PFSK-1 (cell line): Measurements from ENCODE around the gene AVL9.

Source experiments
- FOXP2 ChIP-seq: optimal IDR thresholded peaks from 2 replicates; pipeline ENCODE3; 2011; ENCODE audit warnings: borderline replicate concordance, control low read depth, inconsistent platforms; ENCODE audit not compliant: insufficient read depth; ENCODE audit errors: extremely low read length, extremely low read depth
- POLR2AphosphoS5 ChIP-seq: IDR thresholded peaks from 2 replicates; pipeline ENCODE4 v1.6.1; 2012; ENCODE audit warnings: low read depth, mild to moderate bottlenecking, control low read depth, low read length, moderate library complexity
- SIN3A ChIP-seq: IDR thresholded peaks from 2 replicates; pipeline ENCODE4 v1.6.1; 2012; ENCODE audit warnings: mild to moderate bottlenecking, low read length, moderate library complexity, borderline replicate concordance; ENCODE audit not compliant: insufficient read depth
- TAF1 ChIP-seq: IDR thresholded peaks from 2 replicates; pipeline ENCODE4 v1.6.1; 2012; ENCODE audit warnings: low read length, control low read depth, borderline replicate concordance; ENCODE audit not compliant: insufficient read depth
- TF ChIP-seq, protein P1 (sequence below), 2 experiments: IDR thresholded peaks; 2 replicates each; pipeline versions ENCODE4 v1.6.1 to v1.8.0; 2011 to 2012; ENCODE audit warnings: low read depth in 2 of 2, low read length in 2 of 2, control low read depth in 1 of 2, inconsistent platforms in 1 of 2, mild to moderate bottlenecking in 1 of 2, moderate library complexity in 1 of 2; ENCODE audit not compliant: insufficient read depth in 1 of 2

Gene AVL9

DNA sequence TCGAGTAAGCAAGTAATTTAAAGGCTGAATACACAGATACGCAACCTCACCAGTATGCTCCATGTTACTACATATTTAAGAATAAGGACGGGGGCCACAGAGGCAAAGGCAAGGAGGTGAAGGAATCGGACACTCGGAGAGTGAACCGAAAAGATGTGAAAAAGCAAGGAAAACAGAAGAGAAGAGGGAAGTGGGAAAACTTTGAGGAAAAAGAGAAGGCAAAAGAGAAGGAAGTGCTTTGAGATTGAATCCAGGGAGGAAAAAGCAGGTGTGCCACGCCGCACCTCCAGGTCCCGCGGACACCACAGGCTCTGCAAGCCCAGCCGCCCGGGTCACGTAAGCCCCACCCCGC, 367 bp upstream of the AVL9 start:
- TF ChIP-seq FOXP2 (no peak), POLR2AphosphoS5 (peak; percentile 72; the same call in 1 of the 2 replicates), TAF1 (peak; percentile 45; the same call in 1 of the 2 replicates), SIN3A (no peak)
- TF ChIP-seq, protein P1, sequence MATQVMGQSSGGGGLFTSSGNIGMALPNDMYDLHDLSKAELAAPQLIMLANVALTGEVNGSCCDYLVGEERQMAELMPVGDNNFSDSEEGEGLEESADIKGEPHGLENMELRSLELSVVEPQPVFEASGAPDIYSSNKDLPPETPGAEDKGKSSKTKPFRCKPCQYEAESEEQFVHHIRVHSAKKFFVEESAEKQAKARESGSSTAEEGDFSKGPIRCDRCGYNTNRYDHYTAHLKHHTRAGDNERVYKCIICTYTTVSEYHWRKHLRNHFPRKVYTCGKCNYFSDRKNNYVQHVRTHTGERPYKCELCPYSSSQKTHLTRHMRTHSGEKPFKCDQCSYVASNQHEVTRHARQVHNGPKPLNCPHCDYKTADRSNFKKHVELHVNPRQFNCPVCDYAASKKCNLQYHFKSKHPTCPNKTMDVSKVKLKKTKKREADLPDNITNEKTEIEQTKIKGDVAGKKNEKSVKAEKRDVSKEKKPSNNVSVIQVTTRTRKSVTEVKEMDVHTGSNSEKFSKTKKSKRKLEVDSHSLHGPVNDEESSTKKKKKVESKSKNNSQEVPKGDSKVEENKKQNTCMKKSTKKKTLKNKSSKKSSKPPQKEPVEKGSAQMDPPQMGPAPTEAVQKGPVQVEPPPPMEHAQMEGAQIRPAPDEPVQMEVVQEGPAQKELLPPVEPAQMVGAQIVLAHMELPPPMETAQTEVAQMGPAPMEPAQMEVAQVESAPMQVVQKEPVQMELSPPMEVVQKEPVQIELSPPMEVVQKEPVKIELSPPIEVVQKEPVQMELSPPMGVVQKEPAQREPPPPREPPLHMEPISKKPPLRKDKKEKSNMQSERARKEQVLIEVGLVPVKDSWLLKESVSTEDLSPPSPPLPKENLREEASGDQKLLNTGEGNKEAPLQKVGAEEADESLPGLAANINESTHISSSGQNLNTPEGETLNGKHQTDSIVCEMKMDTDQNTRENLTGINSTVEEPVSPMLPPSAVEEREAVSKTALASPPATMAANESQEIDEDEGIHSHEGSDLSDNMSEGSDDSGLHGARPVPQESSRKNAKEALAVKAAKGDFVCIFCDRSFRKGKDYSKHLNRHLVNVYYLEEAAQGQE (IDR thresholded peaks at IDR 0.05; ENCODE audit: insufficient read depth in 1 of 2, low read depth in 2 of 2, low read length in 2 of 2), result no peak

DNA sequence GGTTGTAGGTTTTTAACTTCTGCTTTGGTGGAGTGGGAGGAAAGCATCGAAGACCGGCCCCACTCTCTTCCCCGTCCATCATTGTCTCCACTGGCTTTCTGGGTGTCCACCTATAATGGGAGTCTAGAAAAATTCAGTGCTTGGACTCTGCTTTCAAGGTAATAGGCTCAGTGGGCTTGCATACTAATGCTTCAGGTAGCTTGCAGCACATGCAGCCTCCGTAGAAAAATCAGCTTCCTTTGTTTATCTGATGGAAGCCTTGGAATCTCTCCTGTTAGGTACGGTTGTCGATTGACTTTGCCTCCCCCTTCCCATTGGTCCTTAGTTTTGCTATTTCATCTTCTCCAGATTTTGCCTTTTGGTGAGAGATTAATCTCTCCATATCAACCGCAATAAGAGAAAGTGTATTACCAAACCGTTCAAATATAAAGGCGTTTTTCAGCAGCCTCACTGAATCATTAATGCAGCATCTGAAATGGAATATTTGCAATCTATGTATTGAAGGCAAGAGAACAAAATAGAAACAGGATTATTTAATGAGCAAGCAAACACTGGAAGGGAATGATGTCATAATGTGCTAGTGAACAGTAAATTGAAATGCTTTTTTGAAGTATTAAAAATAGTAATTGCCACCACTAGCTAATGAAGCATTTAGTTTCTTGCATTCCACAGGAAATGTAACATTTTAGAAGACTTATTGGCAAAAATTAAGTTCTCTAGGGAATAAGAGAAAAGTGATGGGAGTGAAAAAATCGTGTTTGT, 944 bp downstream of the AVL9 start:
- TF ChIP-seq, protein P1 (IDR thresholded peaks at IDR 0.05; ENCODE audit: insufficient read depth in 1 of 2, low read depth in 2 of 2, low read length in 2 of 2), result no peak
- TF ChIP-seq POLR2AphosphoS5, result no peak

DNA sequence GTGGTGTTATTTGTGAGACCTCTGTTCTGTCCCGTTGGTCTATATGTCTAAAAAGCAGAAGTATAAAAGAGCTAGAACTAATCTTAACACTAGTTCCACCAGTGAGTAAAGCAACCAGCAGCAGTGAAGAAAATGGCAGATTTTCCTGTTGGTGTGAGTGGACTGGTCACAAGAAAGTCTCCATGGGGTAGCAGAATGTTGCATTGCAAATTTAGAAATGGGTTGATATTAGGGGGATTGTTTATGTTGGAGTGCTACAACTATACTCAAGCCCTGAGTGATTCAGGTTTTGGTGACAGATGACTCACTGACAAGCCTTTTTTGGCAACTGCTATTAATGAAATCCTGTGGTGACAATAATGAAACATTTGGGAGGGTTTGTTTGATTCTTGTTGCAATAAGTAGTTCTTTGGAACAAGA, 5.6 kb downstream of the AVL9 start:
- TF ChIP-seq, protein P1 (IDR thresholded peaks at IDR 0.05; ENCODE audit: insufficient read depth in 1 of 2, low read depth in 2 of 2, low read length in 2 of 2), result no peak
- TF ChIP-seq TAF1 (no peak), SIN3A (0 out of 2 replicates have a peak, but pooled peaks have one; percentile 37), POLR2AphosphoS5 (no peak)

DNA sequence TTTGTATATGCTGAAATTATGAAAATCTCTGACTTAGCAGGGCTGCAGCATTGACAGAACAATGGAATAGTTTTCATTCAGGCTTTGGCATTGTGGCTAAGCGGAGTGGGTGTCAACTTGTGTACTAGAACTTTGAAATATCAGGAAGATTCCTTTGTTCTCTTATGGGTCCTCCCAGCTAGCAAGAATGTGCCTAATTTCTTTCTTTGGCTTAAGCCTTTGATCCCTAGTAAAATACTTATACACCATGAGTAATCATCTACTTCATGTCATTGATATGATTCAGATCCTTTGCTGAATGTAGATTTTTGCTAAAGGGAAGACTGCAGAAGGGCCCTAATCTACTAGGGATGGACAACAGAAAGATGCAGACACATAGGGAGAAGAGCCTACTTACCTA, 6.2 kb downstream of the AVL9 start:
- TF ChIP-seq TAF1 (no peak), FOXP2 (no peak)

DNA sequence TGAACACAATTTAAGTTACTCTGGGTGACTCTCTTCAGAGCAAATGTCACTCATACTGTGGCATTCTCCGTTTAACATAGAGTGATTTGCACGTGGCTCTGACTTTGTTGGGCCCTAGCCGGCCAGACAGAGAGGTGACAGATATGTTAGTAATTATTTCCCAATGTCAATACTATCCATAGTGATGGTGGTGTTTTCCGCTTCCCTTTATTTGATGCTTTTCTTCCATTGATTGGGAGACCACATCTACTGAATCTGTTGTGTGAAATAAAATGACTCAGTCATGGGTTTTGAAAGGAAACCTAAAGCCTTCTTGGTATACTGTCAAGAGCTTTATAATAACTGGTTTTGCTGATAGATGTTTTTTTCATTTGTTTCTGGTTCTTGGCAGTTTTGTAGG, 7.4 kb downstream of the AVL9 start:
- TF ChIP-seq POLR2AphosphoS5 (no peak), FOXP2 (no peak)

DNA sequence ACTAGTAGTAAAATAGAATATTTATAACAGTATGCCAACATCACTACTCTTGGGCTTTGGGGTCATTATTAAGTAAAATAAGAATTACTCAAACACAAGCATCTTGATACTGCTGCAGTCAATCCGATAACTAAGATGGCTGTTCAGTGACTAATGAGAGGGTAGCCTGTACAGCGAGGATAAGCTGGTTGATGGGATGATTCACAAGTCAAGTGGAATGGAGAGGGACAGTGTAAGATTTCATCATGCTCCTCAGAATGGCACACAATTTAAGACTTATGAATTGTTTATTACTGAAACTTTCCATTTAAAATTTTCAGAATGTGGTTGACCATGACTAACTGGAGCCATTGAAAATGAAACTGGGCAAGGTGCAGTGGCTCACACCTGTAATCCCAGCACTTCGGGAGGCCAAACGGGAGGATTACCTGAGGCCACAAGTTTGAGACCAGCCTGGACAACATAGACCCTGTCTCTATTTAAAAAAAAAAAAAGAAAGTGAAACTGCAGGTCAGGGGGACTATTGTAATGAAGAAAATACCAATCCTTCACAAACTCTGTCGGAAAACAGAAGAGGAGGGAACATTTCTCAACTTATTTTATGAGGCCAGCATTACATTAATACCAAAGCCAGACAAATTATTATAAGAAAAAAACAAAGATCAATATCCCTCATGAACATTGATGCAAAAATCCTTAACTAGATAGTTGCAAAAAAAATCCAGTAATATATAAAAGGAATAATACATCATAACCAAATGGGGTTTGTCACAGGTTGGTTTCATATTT, 11.2 kb downstream of the AVL9 start:
- no peak for TF ChIP-seq POLR2AphosphoS5
- TF ChIP-seq TAF1, result no peak
- TF ChIP-seq, protein P1 (IDR thresholded peaks at IDR 0.05; ENCODE audit: insufficient read depth in 1 of 2, low read depth in 2 of 2, low read length in 2 of 2), result no peak
- no peak for TF ChIP-seq FOXP2
- TF ChIP-seq SIN3A, result no peak
